Endothelial cell of umbilical vein (primary cell): ENCODE data around the gene MDP1. TPM values are rescaled to one million over a fixed set of nuclear protein-coding genes. Genes with fewer than 3 reads are reported as not detected.

Experiments
- BruUV-seq: library from RNA; stranded (reverse); fragments of 400-500 nt; replicated peaks from 2 replicates; lab custom pipeline; 2021; lab: Mats Ljungman, UMichigan
- CTCF ChIA-PET: fragments of 300-600, 350-600 bp; sonication (Branson Sonifier 250); formaldehyde crosslinking; loops from one replicate; lab custom pipeline; 2021; ENCODE audit warnings: antibody characterized with exemption, inconsistent platforms; lab: Charles Lee
- POLR2A ChIA-PET: fragments of 300-600, 350-600 bp; sonication (Branson Sonifier 250); formaldehyde crosslinking; loops from one replicate; lab custom pipeline; 2021; ENCODE audit warnings: antibody characterized with exemption, inconsistent platforms; lab: Charles Lee
- DNase-seq: peaks from one replicate; pipeline ENCODE4 v3.0.0-alpha.2; 2011; ENCODE audit warnings: low read depth, low spot score
- FAIRE-seq: peaks from 2 replicates; lab custom pipeline; 2011; peaks lifted over from hg19 to GRCh38; lab: Jason Lieb, UNC
- H2AFZ ChIP-seq: 2 replicates; pipeline ENCODE4 v1.6.0; 2012; ENCODE audit warnings: low read depth, low read length, control low read depth, inconsistent platforms
- H3K27ac ChIP-seq: 2 replicates; pipeline ENCODE4 v1.5.1; 2011; ENCODE audit warnings: low read depth, mild to moderate bottlenecking, control low read depth, low read length, moderate library complexity; ENCODE audit not compliant: insufficient read depth
- H3K27me3 ChIP-seq, 2 experiments: 2 replicates each; pipeline versions ENCODE4 v1.6.0 to v1.6.1; 2011; ENCODE audit warnings: low read length in 2 of 2, mixed read lengths in 1 of 2; ENCODE audit not compliant: control insufficient read depth in 2 of 2, insufficient read depth in 2 of 2
- H3K36me3 ChIP-seq, 2 experiments: 2 replicates in 1 of 2; 3 replicates in 1 of 2; pipeline ENCODE4 v1.5.1; 2011; ENCODE audit warnings: low read length in 2 of 2, mild to moderate bottlenecking in 1 of 2, moderate library complexity in 1 of 2; ENCODE audit not compliant: control insufficient read depth in 2 of 2, insufficient read depth in 2 of 2; ENCODE audit errors: extremely low read depth in 1 of 2
- H3K4me1 ChIP-seq: 3 replicates; pipeline ENCODE4 v1.5.1; 2011; ENCODE audit warnings: mild to moderate bottlenecking, low read length; ENCODE audit not compliant: control insufficient read depth, insufficient read depth; ENCODE audit errors: extremely low read depth
- H3K4me2 ChIP-seq: 2 replicates; pipeline ENCODE4 v1.6.1; 2011; ENCODE audit warnings: low read length, control low read depth, mixed read lengths; ENCODE audit not compliant: insufficient read depth
- H3K4me3 ChIP-seq, 3 experiments: fragments of 200-600 bp in 1 of 3; sonication (generic), shearing (Covaris generic) in 1 of 3; replicated peaks in 1 of 3; 2 replicates each; pipeline ENCODE4 v1.5.1; 2011 to 2016; ENCODE audit warnings: control low read depth in 3 of 3, low read length in 3 of 3, mild to moderate bottlenecking in 2 of 3, inconsistent platforms in 1 of 3, low read depth in 1 of 3, moderate library complexity in 1 of 3; ENCODE audit not compliant: insufficient read depth in 1 of 3
- H3K79me2 ChIP-seq: 2 replicates; pipeline ENCODE4 v1.6.0; 2012; ENCODE audit warnings: low read length, inconsistent platforms; ENCODE audit not compliant: control insufficient read depth, insufficient read depth
- H3K9ac ChIP-seq: replicated peaks from 2 replicates; pipeline ENCODE3; 2011; ENCODE audit warnings: low read length, control low read depth; ENCODE audit not compliant: insufficient read depth; ENCODE audit errors: extremely low read depth
- H3K9me1 ChIP-seq: replicated peaks from 3 replicates; pipeline ENCODE4 v1.6.0; 2011; ENCODE audit warnings: mild to moderate bottlenecking, low read length; ENCODE audit not compliant: control insufficient read depth, insufficient read depth; ENCODE audit errors: extremely low read depth
- H3K9me3 ChIP-seq: replicated peaks from 2 replicates; pipeline ENCODE4 v1.5.1; 2012; ENCODE audit warnings: low read length, inconsistent platforms; ENCODE audit not compliant: control insufficient read depth, insufficient read depth
- H4K20me1 ChIP-seq: replicated peaks from 2 replicates; pipeline ENCODE3; 2011; ENCODE audit warnings: mild to moderate bottlenecking, low read length; ENCODE audit not compliant: control insufficient read depth, insufficient read depth; ENCODE audit errors: extremely low read depth
- EZH2 ChIP-seq: IDR thresholded peaks from 2 replicates; pipeline ENCODE4 v1.6.1; 2012; ENCODE audit warnings: borderline replicate concordance, low read depth, mild to moderate bottlenecking, moderate library complexity, low read length, inconsistent platforms; ENCODE audit not compliant: severe bottlenecking
- FOS ChIP-seq: IDR thresholded peaks from 2 replicates; pipeline ENCODE4 v1.6.1; 2011; ENCODE audit warnings: mild to moderate bottlenecking, low read length, moderate library complexity, borderline replicate concordance; ENCODE audit not compliant: insufficient read depth
- GATA2 ChIP-seq: IDR thresholded peaks from 2 replicates; pipeline ENCODE4 v1.7.0; 2011; ENCODE audit warnings: low read depth, mild to moderate bottlenecking, moderate library complexity, mixed read lengths, low read length; ENCODE audit not compliant: insufficient read length, insufficient read depth
- JUN ChIP-seq: IDR thresholded peaks from 2 replicates; pipeline ENCODE4 v1.6.1; 2011; ENCODE audit warnings: borderline replicate concordance, low read depth; ENCODE audit not compliant: insufficient read length, insufficient read depth
- MAX ChIP-seq: IDR thresholded peaks from 2 replicates; pipeline ENCODE4 v1.6.1; 2011; ENCODE audit not compliant: insufficient read depth, insufficient read length
- MYC ChIP-seq: IDR thresholded peaks from one replicate; pipeline ENCODE4 v1.6.1; 2011; ENCODE audit warnings: mild to moderate bottlenecking, low read depth, low read length
- POLR2A ChIP-seq: IDR thresholded peaks from 2 replicates; pipeline ENCODE4 v1.6.1; 2012; ENCODE audit warnings: low read depth, mild to moderate bottlenecking, control low read depth, low read length
- POLR2AphosphoS5 ChIP-seq: IDR thresholded peaks from 2 replicates; pipeline ENCODE4 v1.6.1; 2012; ENCODE audit warnings: low read depth, mild to moderate bottlenecking, control low read depth, low read length, moderate library complexity; ENCODE audit not compliant: insufficient read depth
- dilution Hi-C: fragments of 300-500 bp; cut with MboI; formaldehyde crosslinking; loops from one replicate; pipeline ENCODE4 v1.15.0; 2019; ENCODE audit warnings: low sequenced_read_pairs; ENCODE audit not compliant: extremely low pct_ligation_motif_present
- intact Hi-C: fragments of 100-400 bp; cut with micrococcal nuclease; formaldehyde crosslinking; loops from one replicate; pipeline ENCODE4 v1.10.0; 2022
- polyA plus RNA-seq, 4 experiments: library from polyadenylated mRNA; depleted of rRNA in 3 of 4; stranded (reverse) in 3 of 4; unstranded in 1 of 4; fragments of >200 nt; gene quantifications; 2 replicates each; pipeline versions ENCODE4 v1.2.1 to v1.2.3, GENCODE V29; 2011 to 2012; ENCODE audit warnings: missing spikeins in 1 of 4
- total RNA-seq: library from RNA; stranded (reverse); gene quantifications from 2 replicates; pipeline ENCODE4 v1.2.3, GENCODE V29; 2021
- TF ChIP-seq, protein P1 (sequence below), 2 donors: IDR thresholded peaks; 1 replicate in 1 of 2; 2 replicates in 1 of 2; pipeline ENCODE4 v1.5.1; 2011; ENCODE audit warnings: low read length in 2 of 2, mild to moderate bottlenecking in 2 of 2, moderate library complexity in 2 of 2, control low read depth in 1 of 2, inconsistent platforms in 1 of 2, low read depth in 1 of 2; ENCODE audit not compliant: insufficient read depth in 1 of 2; ENCODE audit errors: extremely low read depth in 1 of 2

Gene MDP1
- total and polyA plus RNA-seq, 2 donors (not counting 3 experiments of a cell fraction or from before 2014, with no cell fraction given): 8.1 to 22.7 TPM

DNA sequence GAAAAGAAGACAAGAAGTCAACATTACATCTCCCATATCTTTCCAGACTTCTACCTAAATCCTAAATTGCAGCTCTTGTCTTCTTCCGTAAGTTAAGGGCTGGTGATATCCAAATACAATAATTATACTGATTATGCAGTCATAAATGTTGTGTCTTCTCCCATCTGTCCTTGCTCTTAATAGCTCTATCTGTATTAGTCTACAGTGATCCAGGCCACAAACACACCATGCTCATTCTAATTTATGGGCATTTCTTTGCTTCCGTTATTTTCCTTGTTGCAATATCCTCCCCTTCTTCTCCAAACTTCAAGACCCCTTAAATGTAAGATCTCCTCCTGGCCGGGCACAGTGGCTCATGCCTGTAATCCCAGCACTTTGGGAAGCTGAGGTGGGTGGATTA is 3.7 kb upstream of the MDP1 start:
- no peaks in the 10 kb centered on the region for H3K9me3 ChIP-seq
- intact Hi-C loops: loop anchor here (5.0 kb wide), 1 partner anchor 162 kb away; no protein-coding TSS in a partner anchor
- H3K4me1 ChIP-seq: peaks cover 8% of the 10 kb centered on the region
- no peak overlapping the region for H3K27ac ChIP-seq
- TF ChIP-seq JUN (no peak), MYC (no peak), MAX (no peak), POLR2A (no peak), EZH2 (no peak), POLR2AphosphoS5 (no peak), FOS (no peak), GATA2 (no peak)
- TF ChIP-seq, protein P1, sequence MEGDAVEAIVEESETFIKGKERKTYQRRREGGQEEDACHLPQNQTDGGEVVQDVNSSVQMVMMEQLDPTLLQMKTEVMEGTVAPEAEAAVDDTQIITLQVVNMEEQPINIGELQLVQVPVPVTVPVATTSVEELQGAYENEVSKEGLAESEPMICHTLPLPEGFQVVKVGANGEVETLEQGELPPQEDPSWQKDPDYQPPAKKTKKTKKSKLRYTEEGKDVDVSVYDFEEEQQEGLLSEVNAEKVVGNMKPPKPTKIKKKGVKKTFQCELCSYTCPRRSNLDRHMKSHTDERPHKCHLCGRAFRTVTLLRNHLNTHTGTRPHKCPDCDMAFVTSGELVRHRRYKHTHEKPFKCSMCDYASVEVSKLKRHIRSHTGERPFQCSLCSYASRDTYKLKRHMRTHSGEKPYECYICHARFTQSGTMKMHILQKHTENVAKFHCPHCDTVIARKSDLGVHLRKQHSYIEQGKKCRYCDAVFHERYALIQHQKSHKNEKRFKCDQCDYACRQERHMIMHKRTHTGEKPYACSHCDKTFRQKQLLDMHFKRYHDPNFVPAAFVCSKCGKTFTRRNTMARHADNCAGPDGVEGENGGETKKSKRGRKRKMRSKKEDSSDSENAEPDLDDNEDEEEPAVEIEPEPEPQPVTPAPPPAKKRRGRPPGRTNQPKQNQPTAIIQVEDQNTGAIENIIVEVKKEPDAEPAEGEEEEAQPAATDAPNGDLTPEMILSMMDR (IDR thresholded peaks at IDR 0.05; ENCODE audit: extremely low read depth in 1 of 2, insufficient read depth in 1 of 2, low read depth in 1 of 2, low read length in 2 of 2): no peak
- no TSS peak for BruUV-seq
- no peak overlapping the region for H3K4me3 ChIP-seq
- H2AFZ ChIP-seq: no peak overlapping the region
- H3K79me2 ChIP-seq: peaks cover 48% of the 10 kb centered on the region
- no peaks in the 10 kb centered on the region for H3K9me1 ChIP-seq
- CTCF ChIA-PET: interaction anchor here (0.9 to 2.7 kb wide), 4 partner anchors 8 to 89 kb away, joined by 3 to 14 read pairs (median 7); partner anchors contain the start of gene TINF2
- no peak overlapping the region for H3K4me2 ChIP-seq
- H3K27me3 ChIP-seq: no peaks in the 10 kb centered on the region
- dilution Hi-C loops: no loop called here
- H4K20me1 ChIP-seq: no peaks in the 10 kb centered on the region
- no peak for FAIRE-seq
- H3K9ac ChIP-seq: no peak overlapping the region
- peaks cover 2 to 4% of the 10 kb centered on the region in 2 experiments for H3K36me3 ChIP-seq
- POLR2A ChIA-PET: no interaction called here
- DNase-seq: no peak
